DND-41 (cell line): ENCODE results near the gene KRT72.

Experiments
- EZH2 ChIP-seq: IDR thresholded peaks from 3 replicates; pipeline ENCODE4 v1.6.1; 2012; ENCODE audit warnings: borderline replicate concordance, low read depth, mild to moderate bottlenecking, moderate library complexity, low read length, inconsistent platforms; ENCODE audit not compliant: severe bottlenecking
- TF ChIP-seq, protein P1 (sequence below): IDR thresholded peaks from 2 replicates; pipeline ENCODE4 v1.5.1; 2012; ENCODE audit warnings: borderline replicate concordance, low read length, moderate library complexity, mild to moderate bottlenecking; ENCODE audit not compliant: poor library complexity, severe bottlenecking; ENCODE audit errors: extremely low read depth

GRCh38 chr12:52607314-52607713 is 6.1 kb upstream of the KRT72 start:
- TF ChIP-seq, protein P1, sequence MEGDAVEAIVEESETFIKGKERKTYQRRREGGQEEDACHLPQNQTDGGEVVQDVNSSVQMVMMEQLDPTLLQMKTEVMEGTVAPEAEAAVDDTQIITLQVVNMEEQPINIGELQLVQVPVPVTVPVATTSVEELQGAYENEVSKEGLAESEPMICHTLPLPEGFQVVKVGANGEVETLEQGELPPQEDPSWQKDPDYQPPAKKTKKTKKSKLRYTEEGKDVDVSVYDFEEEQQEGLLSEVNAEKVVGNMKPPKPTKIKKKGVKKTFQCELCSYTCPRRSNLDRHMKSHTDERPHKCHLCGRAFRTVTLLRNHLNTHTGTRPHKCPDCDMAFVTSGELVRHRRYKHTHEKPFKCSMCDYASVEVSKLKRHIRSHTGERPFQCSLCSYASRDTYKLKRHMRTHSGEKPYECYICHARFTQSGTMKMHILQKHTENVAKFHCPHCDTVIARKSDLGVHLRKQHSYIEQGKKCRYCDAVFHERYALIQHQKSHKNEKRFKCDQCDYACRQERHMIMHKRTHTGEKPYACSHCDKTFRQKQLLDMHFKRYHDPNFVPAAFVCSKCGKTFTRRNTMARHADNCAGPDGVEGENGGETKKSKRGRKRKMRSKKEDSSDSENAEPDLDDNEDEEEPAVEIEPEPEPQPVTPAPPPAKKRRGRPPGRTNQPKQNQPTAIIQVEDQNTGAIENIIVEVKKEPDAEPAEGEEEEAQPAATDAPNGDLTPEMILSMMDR, result no peak
- TF ChIP-seq EZH2, result no peak
